ENCODE data around the gene KIF22. TPM values are rescaled to one million over a fixed set of nuclear protein-coding genes. Genes with fewer than 3 reads are reported as not detected.
"Not testable (repeated sequence)": the region's sequence is repeated elsewhere in the genome, so short reads cannot be mapped to it uniquely, and the experiment has no call there.

The KIF22 gene
- total RNA-seq, 6 experiments from 2014 or later, result 26.4 to 50.3 (median 48.9) TPM

GRCh38 chr16:29831490-29831889, 40.9 kb downstream of the KIF22 start:
- Mint-ChIP-seq H3K4me3 (no peak overlapping the region), H3K27me3 (ENCODE audit: insufficient read depth) (peaks cover 3% of the 10 kb centered on the region), H3K9me3 (no peaks in the 10 kb centered on the region), H3K4me1 (ENCODE audit: low read depth) (peaks cover 16% of the 10 kb centered on the region), H3K36me3 (ENCODE audit: low read depth) (peaks cover 28% of the 10 kb centered on the region), H3K27ac (no peak overlapping the region)
- no peak for TF ChIP-seq CTCF (IDR thresholded peaks at IDR 0.05)
- no peak for DNase-seq

- H3K36me3 Mint-ChIP-seq (ENCODE audit: low read depth), result peaks cover 30% of the 10 kb centered on the region
- H3K4me1 Mint-ChIP-seq (ENCODE audit: low read depth); H3K27ac Mint-ChIP-seq; H3K9me3 Mint-ChIP-seq; H3K4me3 Mint-ChIP-seq; DNase-seq; H3K27me3 Mint-ChIP-seq (ENCODE audit: insufficient read depth): not testable (repeated sequence)
Measured at GRCh38 chr16:29833219-29833618, 42.7 kb downstream of the KIF22 start.

- H3K4me3 Mint-ChIP-seq, result no peak overlapping the region
- peaks cover 30% of the 10 kb centered on the region for H3K36me3 Mint-ChIP-seq (ENCODE audit: low read depth)
- no peak for DNase-seq
- peaks cover 3% of the 10 kb centered on the region for H3K27me3 Mint-ChIP-seq (ENCODE audit: insufficient read depth)
- 0 out of 2 replicates have a peak, but pooled peaks cover 5% of the 10 kb centered on the region for H3K4me1 Mint-ChIP-seq (ENCODE audit: low read depth)
- H3K27ac Mint-ChIP-seq, result no peak overlapping the region
- H3K9me3 Mint-ChIP-seq, result no peaks in the 10 kb centered on the region
- TF ChIP-seq CTCF (IDR thresholded peaks at IDR 0.05), result no peak
Measured at GRCh38 chr16:29834079-29834478, 43.5 kb downstream of the KIF22 start.

GRCh38 chr16:29835926-29836325, 45.4 kb downstream of the KIF22 start:
- H3K36me3 Mint-ChIP-seq (ENCODE audit: low read depth), result peaks cover 42% of the 10 kb centered on the region

GRCh38 chr16:29836623-29837022, 46.1 kb downstream of the KIF22 start:
- peaks cover 1% of the 10 kb centered on the region for H3K27me3 Mint-ChIP-seq (ENCODE audit: insufficient read depth)
- H3K4me1 Mint-ChIP-seq (ENCODE audit: low read depth), result 0 out of 2 replicates have a peak, but pooled peaks cover 5% of the 10 kb centered on the region
- peaks cover 46% of the 10 kb centered on the region for H3K36me3 Mint-ChIP-seq (ENCODE audit: low read depth)
- H3K9me3 Mint-ChIP-seq, result no peaks in the 10 kb centered on the region
- H3K27ac Mint-ChIP-seq, result no peak overlapping the region
- no peak for TF ChIP-seq CTCF (IDR thresholded peaks at IDR 0.05)
- H3K4me3 Mint-ChIP-seq, result no peak overlapping the region
- no peak for DNase-seq

More at GRCh38 chr16:29835926-29836325, 45.4 kb downstream of the KIF22 start:
- no peak for DNase-seq
- TF ChIP-seq CTCF (IDR thresholded peaks at IDR 0.05), result no peak
- Mint-ChIP-seq H3K4me1 (ENCODE audit: low read depth) (0 out of 2 replicates have a peak, but pooled peaks cover 5% of the 10 kb centered on the region), H3K4me3 (no peak overlapping the region), H3K9me3 (no peaks in the 10 kb centered on the region), H3K27ac (no peak overlapping the region; the same call in 1 of the 2 replicates), H3K27me3 (ENCODE audit: insufficient read depth) (peaks cover 3% of the 10 kb centered on the region)

GRCh38 chr16:29837841-29838240, 47.3 kb downstream of the KIF22 start:
- no peak overlapping the region for H3K4me3 Mint-ChIP-seq
- TF ChIP-seq CTCF (IDR thresholded peaks at IDR 0.05), result no peak
- H3K27ac Mint-ChIP-seq, result no peak overlapping the region
- peaks cover 1% of the 10 kb centered on the region for H3K27me3 Mint-ChIP-seq (ENCODE audit: insufficient read depth)
- DNase-seq, result no peak
- 0 out of 2 replicates have a peak, but pooled peaks cover 5% of the 10 kb centered on the region for H3K4me1 Mint-ChIP-seq (ENCODE audit: low read depth)
- no peaks in the 10 kb centered on the region for H3K9me3 Mint-ChIP-seq
- H3K36me3 Mint-ChIP-seq (ENCODE audit: low read depth), result peaks cover 42% of the 10 kb centered on the region

All from HFFc6 (cell line).